ENCODE measurements around the gene NPL.

GRCh38 chr1:182783068-182783467 is 6.5 kb upstream of the NPL start:
- TF ChIP-seq, protein P1, sequence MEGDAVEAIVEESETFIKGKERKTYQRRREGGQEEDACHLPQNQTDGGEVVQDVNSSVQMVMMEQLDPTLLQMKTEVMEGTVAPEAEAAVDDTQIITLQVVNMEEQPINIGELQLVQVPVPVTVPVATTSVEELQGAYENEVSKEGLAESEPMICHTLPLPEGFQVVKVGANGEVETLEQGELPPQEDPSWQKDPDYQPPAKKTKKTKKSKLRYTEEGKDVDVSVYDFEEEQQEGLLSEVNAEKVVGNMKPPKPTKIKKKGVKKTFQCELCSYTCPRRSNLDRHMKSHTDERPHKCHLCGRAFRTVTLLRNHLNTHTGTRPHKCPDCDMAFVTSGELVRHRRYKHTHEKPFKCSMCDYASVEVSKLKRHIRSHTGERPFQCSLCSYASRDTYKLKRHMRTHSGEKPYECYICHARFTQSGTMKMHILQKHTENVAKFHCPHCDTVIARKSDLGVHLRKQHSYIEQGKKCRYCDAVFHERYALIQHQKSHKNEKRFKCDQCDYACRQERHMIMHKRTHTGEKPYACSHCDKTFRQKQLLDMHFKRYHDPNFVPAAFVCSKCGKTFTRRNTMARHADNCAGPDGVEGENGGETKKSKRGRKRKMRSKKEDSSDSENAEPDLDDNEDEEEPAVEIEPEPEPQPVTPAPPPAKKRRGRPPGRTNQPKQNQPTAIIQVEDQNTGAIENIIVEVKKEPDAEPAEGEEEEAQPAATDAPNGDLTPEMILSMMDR (IDR thresholded peaks at IDR 0.05; ENCODE audit: borderline replicate concordance, extremely low read depth, low read length, poor library complexity, severe bottlenecking), result no peak
- TF ChIP-seq EZH2 (IDR thresholded peaks at IDR 0.05; ENCODE audit: borderline replicate concordance, low read depth, low read length, severe bottlenecking), result no peak
